Adrenal gland (tissue), 12 donors: Measurements from ENCODE around the gene SIAH3. TPM values are rescaled to one million over a fixed set of nuclear protein-coding genes. Genes with fewer than 3 reads are reported as not detected.

ENCODE experiments used
- DNase-seq, 7 donors: peaks; one replicate each; pipeline ENCODE4 v3.0.0-alpha.2; 2019 to 2020
- H3K27ac ChIP-seq, 5 donors: fragments of 200-600 bp; sonication (generic) in 4 of 5; 1 replicate in 3 of 5; 2 replicates in 2 of 5; pipeline versions ENCODE4 v1.5.1 to v1.8.0; 2016 to 2020; ENCODE audit warnings: mild to moderate bottlenecking in 1 of 5
- H3K27me3 ChIP-seq: fragments of 200-600 bp; 2 replicates; pipeline ENCODE4 v1.8.0; 2021
- H3K36me3 ChIP-seq, 2 donors: fragments of 200-600 bp; replicated peaks in 1 of 2; 1 replicate in 1 of 2; 2 replicates in 1 of 2; pipeline versions ENCODE4 v1.5.1 to v1.8.0; 2018 to 2022
- H3K4me1 ChIP-seq, 2 donors: fragments of 200-600 bp; replicated peaks in 1 of 2; 1 replicate in 1 of 2; 2 replicates in 1 of 2; pipeline versions ENCODE4 v1.5.1 to v1.8.0; 2018 to 2021
- H3K4me3 ChIP-seq, 4 donors: fragments of 200-600 bp; sonication (generic) in 3 of 4; one replicate each; pipeline ENCODE4 v1.5.1; 2016 to 2018
- H3K9me3 ChIP-seq, 3 donors: fragments of 200-600 bp; sonication (generic) in 1 of 3; replicated peaks in 1 of 3; 1 replicate in 2 of 3; 2 replicates in 1 of 3; pipeline versions ENCODE4 v1.5.1 to v1.8.0; 2016 to 2021
- CTCF ChIP-seq, 6 experiments: fragments of 450-650 bp in 4 of 6; fragments of 200-600 bp in 2 of 6; sonication (generic) in 1 of 6; IDR thresholded peaks; 1 replicate in 5 of 6; 2 replicates in 1 of 6; pipeline versions ENCODE4 v1.5.1 to v1.8.0; 2016 to 2021; ENCODE audit warnings: antibody characterized with exemption in 6 of 6, mild to moderate bottlenecking in 2 of 6, moderate library complexity in 1 of 6
- POLR2A ChIP-seq, 2 donors: fragments of 450-650 bp; IDR thresholded peaks; one replicate each; pipeline ENCODE4 v1.6.1; 2017; ENCODE audit warnings: antibody characterized with exemption in 2 of 2, mild to moderate bottlenecking in 2 of 2, moderate library complexity in 1 of 2
- WGBS, 4 donors: extraction: QIAGEN DNeasy Blood & Tissue Kit in 2 of 4; methylation state at CpG; one replicate each; pipeline versions ENCODE4 v1.1.5 to v1.1.7; 2013 to 2017; 5-methylcytosine and 5-hydroxymethylcytosine counted together
- intact Hi-C, 2 donors: fragments of 100-400 bp; cut with DNase I; formaldehyde crosslinking; loops; one replicate each; pipeline versions ENCODE4 v1.14.1 to v1.15.0; 2022 to 2023
- polyA plus RNA-seq, 3 donors: library from polyadenylated mRNA; stranded (reverse); fragments of 200-250 nt in 2 of 3; fragments of 350-450 nt in 1 of 3; fragmentation: Illumina TruSeq in 1 of 3; extraction: RNeasy Lipid Tissue Mini Kit (QIAGEN cat#74804) in 1 of 3; gene quantifications; one replicate each; pipeline ENCODE4 v1.2.3, GENCODE V29; 2013 to 2014
- total RNA-seq, 9 donors: library from RNA; depleted of rRNA in 4 of 9; stranded (reverse); fragments of >200 nt in 4 of 9; fragments of 120-200 nt in 1 of 9; fragmentation: NEBNext Ultra II Directional in 1 of 9; extraction: Animal tissue kit (Norgen Biotek cat#: 25700) in 1 of 9; gene quantifications; one replicate each; pipeline versions ENCODE4 v1.1.0 to v1.2.4, GENCODE V29; 2013 to 2023
- donor health status: healthy with polysubstance abuse.
- donor health status: Bipolar disorder and iron deficiency.
- donor health status: DM: yes; HTN: yes; CAD: no.
- donor health status: DM: no; HTN: no; CAD: no.
- donor health status: DM: no; HTN: no; CAD: no.
- donor health status: DM: yes; HTN: yes; CAD: no.

SIAH3 gene
- total and polyA plus RNA-seq, 12 donors: 0.03 to 0.64 (median 0.24) TPM

DNA sequence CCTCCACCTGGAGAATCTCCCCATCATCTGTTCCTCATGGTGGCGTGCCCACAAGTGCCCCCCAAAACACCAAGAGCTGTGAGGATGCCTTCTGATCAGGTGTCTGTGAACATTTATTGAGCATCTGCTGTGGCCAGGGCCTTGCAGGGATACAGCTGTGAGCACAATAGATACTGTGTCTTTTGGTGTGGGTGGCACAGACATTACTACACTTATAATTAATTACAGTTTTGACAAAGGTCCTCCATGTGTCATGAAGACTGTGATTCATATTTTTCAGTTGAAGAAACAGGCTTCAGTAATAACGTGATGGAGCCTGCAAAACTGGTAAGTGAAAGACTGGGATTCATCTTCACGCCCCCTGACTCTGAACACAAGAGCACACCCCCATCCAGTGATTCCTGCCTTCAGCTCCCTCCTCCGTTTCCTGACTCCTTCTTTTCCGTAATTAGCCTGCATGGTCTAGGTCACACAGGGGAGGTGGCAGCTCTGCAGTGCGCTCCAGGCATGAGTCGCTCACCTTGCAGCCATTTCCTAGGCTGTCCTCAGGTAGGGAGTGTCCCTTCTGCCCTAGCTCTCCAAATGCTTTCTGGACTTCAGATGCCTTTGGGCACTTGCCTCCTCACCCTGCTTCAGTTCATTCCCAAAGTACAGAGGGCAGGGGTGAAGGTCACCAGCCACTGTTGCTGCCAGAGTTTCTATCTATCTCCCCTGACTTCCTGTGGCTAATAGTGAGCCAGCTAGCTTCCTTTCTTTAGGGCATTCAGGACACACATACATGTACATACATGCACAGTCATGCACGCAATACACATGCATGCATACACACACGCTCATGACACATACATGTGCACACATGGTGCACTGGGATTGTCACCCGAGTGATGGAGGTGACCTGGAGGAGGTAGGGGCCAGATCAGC lies 66.5 kb downstream of the SIAH3 start:
- Histone ChIP-seq H3K27me3 (no peaks in the 10 kb centered on the region), H3K4me3 (no peak overlapping the region), H3K27ac (no peak overlapping the region), H3K36me3 (no peaks in the 10 kb centered on the region), H3K4me1 (no peaks in the 10 kb centered on the region), H3K9me3 (no peaks in the 10 kb centered on the region)
- no peak for DNase-seq
- intact Hi-C loops: no loop called here
- TF ChIP-seq POLR2A (IDR thresholded peaks at IDR 0.05) (no peak), CTCF (IDR thresholded peaks at IDR 0.05) (no peak)
- WGBS, 4 donors: 76 to 83% (median 79%) methylated on average over 10 of the region's 10 CpGs

- intact Hi-C loops: no loop called here
- no peak overlapping the region for H3K4me3 ChIP-seq
- no peak for DNase-seq
- H3K4me1 ChIP-seq: no peaks in the 10 kb centered on the region
- TF ChIP-seq CTCF (IDR thresholded peaks at IDR 0.05): no peak
- no peak for TF ChIP-seq POLR2A (IDR thresholded peaks at IDR 0.05)
- H3K27ac ChIP-seq: no peak overlapping the region
- H3K9me3 ChIP-seq: no peaks in the 10 kb centered on the region
- H3K27me3 ChIP-seq: no peaks in the 10 kb centered on the region
- no peaks in the 10 kb centered on the region for H3K36me3 ChIP-seq
- WGBS, 4 donors: 95 to 99% (median 98%) methylated on average over 34 to 35 of the region's 35 CpGs
Observed at GRCh38 chr13:45783346-45784043, 68.1 kb downstream of the SIAH3 start.

- TF ChIP-seq CTCF (IDR thresholded peaks at IDR 0.05): no peak
- DNase-seq: no peak
- Histone ChIP-seq H3K9me3 (no peaks in the 10 kb centered on the region), H3K4me3 (no peak overlapping the region), H3K4me1 (no peaks in the 10 kb centered on the region), H3K27me3 (no peaks in the 10 kb centered on the region), H3K36me3 (no peaks in the 10 kb centered on the region), H3K27ac (no peak overlapping the region)
- WGBS, 4 donors: 60 to 74% (median 72%) methylated on average over 9 of the region's 9 CpGs
- intact Hi-C loops: no loop called here
Observed at GRCh38 chr13:45782327-45783045, 69.1 kb downstream of the SIAH3 start.
